Left renal pelvis (tissue), 4 donors: ENCODE results near the gene LGALSL. TPM values are rescaled to one million over a fixed set of nuclear protein-coding genes. Genes with fewer than 3 reads are reported as not detected.
"Not testable (repeated sequence)": the region's sequence is repeated elsewhere in the genome, so short reads cannot be mapped to it uniquely, and the experiment has no call there.

ENCODE experiments used
- DNase-seq, 4 donors: peaks; one replicate each; pipeline ENCODE4 v3.0.0-alpha.2; 2013; ENCODE audit warnings: low read depth in 4 of 4, low spot score in 3 of 4
- polyA plus RNA-seq, 4 donors: library from polyadenylated mRNA; unstranded; fragments of 120-200 nt; gene quantifications; one replicate each; pipeline ENCODE4 v1.2.1, GENCODE V29; 2013; ENCODE audit not compliant: insufficient read length in 4 of 4

The LGALSL gene
- polyA plus RNA-seq, 4 donors = 34.2 to 44.5 (median 37.8) TPM

- no peak for DNase-seq
These were observed 11.7 kb upstream of the LGALSL start for GRCh38 chr2:64442277-64442676.

- DNase-seq = no peak
These were observed 11.0 kb upstream of the LGALSL start for GRCh38 chr2:64442801-64443429.

- not testable (repeated sequence) for DNase-seq
These were observed 8.0 kb upstream of the LGALSL start for GRCh38 chr2:64445970-64446369.

- DNase-seq = no peak
These were observed 6.5 kb upstream of the LGALSL start for GRCh38 chr2:64447317-64448040.

GRCh38 chr2:64448041-64448426, 5.9 kb upstream of the LGALSL start:
- DNase-seq = no peak

- no peak for DNase-seq
These were observed 2.9 kb upstream of the LGALSL start for GRCh38 chr2:64451051-64451450.

- peak in 3 of 4 donors; percentile 15 to 27 (median 24) for DNase-seq
These were observed 697 bp downstream of the LGALSL start for GRCh38 chr2:64454386-64455332.

- no peak for DNase-seq
These were observed 1.6 kb downstream of the LGALSL start for GRCh38 chr2:64455545-64455944.

GRCh38 chr2:64456293-64456692, 2.3 kb downstream of the LGALSL start:
- no peak for DNase-seq

- DNase-seq = no peak
These were observed 3.6 kb downstream of the LGALSL start for GRCh38 chr2:64457524-64457923.

- no peak for DNase-seq
These were observed 5.6 kb downstream of the LGALSL start for GRCh38 chr2:64459575-64459974.

- DNase-seq = no peak
These were observed 6.4 kb downstream of the LGALSL start for GRCh38 chr2:64460330-64460729.

- no peak for DNase-seq
These were observed 7.5 kb downstream of the LGALSL start for GRCh38 chr2:64461271-64462058.

GRCh38 chr2:64462171-64462570, 8.2 kb downstream of the LGALSL start:
- DNase-seq = no peak

- no peak for DNase-seq
These were observed 9.2 kb downstream of the LGALSL start for GRCh38 chr2:64462940-64463700.

- DNase-seq = no peak
These were observed 9.8 kb downstream of the LGALSL start for GRCh38 chr2:64463781-64464180.

- no peak for DNase-seq
These were observed 12.6 kb downstream of the LGALSL start for GRCh38 chr2:64466478-64467085.

GRCh38 chr2:64467096-64467843, 13.3 kb downstream of the LGALSL start:
- no peak for DNase-seq

- no peak for DNase-seq
These were observed 15.3 kb downstream of the LGALSL start for GRCh38 chr2:64469261-64469660.
